ENCODE measurements around the gene CREM.

The CREM gene

GRCh38 chr10:35251373-35252100 lies 124.9 kb downstream of the CREM start:
- H3K9me3 ChIP-seq (ENCODE audit: control insufficient read depth, low read length): no peaks in the 10 kb centered on the region
- H3K79me2 ChIP-seq: no peaks in the 10 kb centered on the region
- H3K9ac ChIP-seq: no peak overlapping the region
- no peak overlapping the region for H3K27ac ChIP-seq
- no peaks in the 10 kb centered on the region for H3K4me1 ChIP-seq
- H3K36me3 ChIP-seq (ENCODE audit: control insufficient read depth, insufficient read depth, low read length): no peaks in the 10 kb centered on the region
- no peak overlapping the region for H3K4me3 ChIP-seq (ENCODE audit: low read depth, low read length)
- no peak overlapping the region for H2AFZ ChIP-seq
- no peaks in the 10 kb centered on the region for H3K27me3 ChIP-seq (ENCODE audit: control insufficient read depth, insufficient read depth, low read length)
- no peak for TF ChIP-seq CTCF (IDR thresholded peaks at IDR 0.05)
- no peak overlapping the region for H3K4me2 ChIP-seq (ENCODE audit: low read length)

- Histone ChIP-seq H3K79me2 (no peaks in the 10 kb centered on the region), H3K9me3 (ENCODE audit: control insufficient read depth, low read length) (no peaks in the 10 kb centered on the region), H3K4me2 (ENCODE audit: low read length) (no peak overlapping the region), H3K27me3 (ENCODE audit: control insufficient read depth, insufficient read depth, low read length) (no peaks in the 10 kb centered on the region), H3K9ac (no peak overlapping the region), H2AFZ (no peak overlapping the region), H3K4me1 (no peaks in the 10 kb centered on the region), H3K27ac (no peak overlapping the region), H3K36me3 (ENCODE audit: control insufficient read depth, insufficient read depth, low read length) (no peaks in the 10 kb centered on the region), H3K4me3 (ENCODE audit: low read depth, low read length) (no peak overlapping the region)
- TF ChIP-seq CTCF (IDR thresholded peaks at IDR 0.05): no peak
Measured at GRCh38 chr10:35257057-35257983, 130.7 kb downstream of the CREM start.

- Histone ChIP-seq H3K4me3 (ENCODE audit: low read depth, low read length) (no peak overlapping the region), H3K79me2 (no peaks in the 10 kb centered on the region), H3K9ac (no peak overlapping the region), H3K4me2 (ENCODE audit: low read length) (no peak overlapping the region), H3K36me3 (ENCODE audit: control insufficient read depth, insufficient read depth, low read length) (no peaks in the 10 kb centered on the region), H3K9me3 (ENCODE audit: control insufficient read depth, low read length) (no peaks in the 10 kb centered on the region), H2AFZ (no peak overlapping the region), H3K27me3 (ENCODE audit: control insufficient read depth, insufficient read depth, low read length) (no peaks in the 10 kb centered on the region), H3K4me1 (no peaks in the 10 kb centered on the region), H3K27ac (no peak overlapping the region)
- TF ChIP-seq CTCF (IDR thresholded peaks at IDR 0.05): no peak
Measured at GRCh38 chr10:35259769-35260397, 133.2 kb downstream of the CREM start.

- no peak for TF ChIP-seq CTCF (IDR thresholded peaks at IDR 0.05)
- Histone ChIP-seq H3K4me3 (ENCODE audit: low read depth, low read length) (no peak overlapping the region), H3K79me2 (no peaks in the 10 kb centered on the region), H3K4me1 (no peaks in the 10 kb centered on the region), H3K27ac (no peak overlapping the region), H3K9me3 (ENCODE audit: control insufficient read depth, low read length) (no peaks in the 10 kb centered on the region), H3K36me3 (ENCODE audit: control insufficient read depth, insufficient read depth, low read length) (no peaks in the 10 kb centered on the region), H3K9ac (no peak overlapping the region), H3K4me2 (ENCODE audit: low read length) (no peak overlapping the region), H3K27me3 (ENCODE audit: control insufficient read depth, insufficient read depth, low read length) (no peaks in the 10 kb centered on the region), H2AFZ (no peak overlapping the region)
Measured at GRCh38 chr10:35262436-35262835, 135.8 kb downstream of the CREM start.
